HEK293 (cell line): ENCODE data around the gene PPP1R11.

Source experiments
- OVOL3 ChIP-seq: fragments of 450-650 bp; formaldehyde crosslinking; IDR thresholded peaks from 2 replicates; pipeline ENCODE4 v1.5.1; 2016; ENCODE audit warnings: missing biosample characterization, missing genetic modification characterization
- PRDM1 ChIP-seq: fragments of 450-650 bp; formaldehyde crosslinking; IDR thresholded peaks from 2 replicates; pipeline ENCODE4; 2016; ENCODE audit warnings: missing biosample characterization, missing genetic modification characterization
- SP2 ChIP-seq: fragments of 450-650 bp; formaldehyde crosslinking; IDR thresholded peaks from 2 replicates; pipeline ENCODE4 v1.5.1; 2016; ENCODE audit warnings: missing biosample characterization, missing genetic modification characterization
- ZBTB49 ChIP-seq: fragments of 450-650 bp; formaldehyde crosslinking; IDR thresholded peaks from 2 replicates; pipeline ENCODE4 v1.5.1; 2016; ENCODE audit warnings: missing biosample characterization, missing genetic modification characterization, low read depth
- ZBTB8A ChIP-seq: fragments of 450-650 bp; formaldehyde crosslinking; IDR thresholded peaks from 2 replicates; pipeline ENCODE4 v1.5.1; 2016; ENCODE audit warnings: missing biosample characterization, missing genetic modification characterization
- ZNF133 ChIP-seq: fragments of 450-650 bp; formaldehyde crosslinking; IDR thresholded peaks from 2 replicates; pipeline ENCODE4 v1.5.1; 2016; ENCODE audit warnings: missing biosample characterization, missing genetic modification characterization
- ZNF404 ChIP-seq: fragments of 450-650 bp; formaldehyde crosslinking; IDR thresholded peaks from 2 replicates; pipeline ENCODE4 v1.5.1; 2017; ENCODE audit warnings: missing biosample characterization, missing genetic modification characterization
- ZNF449 ChIP-seq: fragments of 450-650 bp; formaldehyde crosslinking; IDR thresholded peaks from 2 replicates; pipeline ENCODE4 v1.5.1; 2017; ENCODE audit warnings: missing biosample characterization, mild to moderate bottlenecking, missing genetic modification characterization, moderate library complexity
- ZNF544 ChIP-seq: fragments of 450-650 bp; formaldehyde crosslinking; IDR thresholded peaks from 2 replicates; pipeline ENCODE4 v1.5.0; 2017; ENCODE audit warnings: missing biosample characterization, missing genetic modification characterization
- ZNF791 ChIP-seq: fragments of 450-650 bp; formaldehyde crosslinking; IDR thresholded peaks from 2 replicates; pipeline ENCODE4 v1.5.1; 2016; ENCODE audit warnings: missing biosample characterization, missing genetic modification characterization
- TF ChIP-seq, protein P1 (sequence below): fragments of 450-650 bp; formaldehyde crosslinking; IDR thresholded peaks from 2 replicates; pipeline ENCODE4 v1.5.1; 2016; ENCODE audit warnings: missing biosample characterization, missing genetic modification characterization
- TF ChIP-seq, protein P2 (sequence below): fragments of 450-650 bp; formaldehyde crosslinking; conservative IDR thresholded peaks from 2 replicates; pipeline ENCODE4 v1.5.1; 2016; ENCODE audit warnings: low read depth, missing biosample characterization, missing genetic modification characterization
- TF ChIP-seq, protein P3 (sequence below): fragments of 450-650 bp; formaldehyde crosslinking; IDR thresholded peaks from 2 replicates; pipeline ENCODE4 v1.5.1; 2016; ENCODE audit warnings: missing biosample characterization, missing genetic modification characterization

DNA sequence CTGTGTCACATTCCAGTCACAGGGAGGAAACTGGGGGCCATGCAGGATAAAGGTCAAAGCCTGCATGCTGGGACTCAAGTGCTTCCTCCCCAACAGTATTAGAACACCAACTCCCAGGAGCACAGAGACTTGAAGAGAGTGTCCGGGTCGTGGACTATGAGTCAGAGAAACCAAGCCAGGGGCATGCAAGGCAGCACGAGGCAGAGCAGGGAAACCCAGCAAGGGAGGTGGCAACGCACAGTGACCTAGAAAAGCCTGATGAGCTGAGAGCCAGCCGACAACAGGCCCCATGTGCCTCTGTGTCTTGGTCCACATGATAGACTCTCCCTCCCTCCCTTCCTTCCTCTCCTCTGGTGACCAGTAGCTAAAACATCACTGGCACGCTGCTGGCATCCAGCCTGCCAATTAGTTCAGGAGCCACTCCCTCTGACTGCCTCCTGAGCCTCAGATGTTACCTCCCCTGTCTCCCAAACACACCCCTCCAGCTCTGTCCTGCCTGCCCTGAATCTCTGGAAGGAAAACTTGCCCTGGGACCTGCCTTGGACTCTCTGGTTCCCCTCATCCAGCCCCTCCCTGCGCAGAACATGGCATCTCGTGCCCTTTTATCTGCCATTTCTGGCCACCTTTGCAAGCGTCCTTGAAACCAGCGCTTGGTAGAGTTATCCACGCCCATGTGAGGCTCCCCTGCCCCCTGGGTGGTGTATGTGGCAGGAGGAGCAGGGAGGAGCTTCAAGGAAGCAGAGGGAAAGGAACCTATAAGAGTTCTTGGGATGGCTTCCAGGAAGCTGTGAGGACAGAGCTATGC, 24.8 kb downstream of the PPP1R11 start:
- TF ChIP-seq, protein P1, sequence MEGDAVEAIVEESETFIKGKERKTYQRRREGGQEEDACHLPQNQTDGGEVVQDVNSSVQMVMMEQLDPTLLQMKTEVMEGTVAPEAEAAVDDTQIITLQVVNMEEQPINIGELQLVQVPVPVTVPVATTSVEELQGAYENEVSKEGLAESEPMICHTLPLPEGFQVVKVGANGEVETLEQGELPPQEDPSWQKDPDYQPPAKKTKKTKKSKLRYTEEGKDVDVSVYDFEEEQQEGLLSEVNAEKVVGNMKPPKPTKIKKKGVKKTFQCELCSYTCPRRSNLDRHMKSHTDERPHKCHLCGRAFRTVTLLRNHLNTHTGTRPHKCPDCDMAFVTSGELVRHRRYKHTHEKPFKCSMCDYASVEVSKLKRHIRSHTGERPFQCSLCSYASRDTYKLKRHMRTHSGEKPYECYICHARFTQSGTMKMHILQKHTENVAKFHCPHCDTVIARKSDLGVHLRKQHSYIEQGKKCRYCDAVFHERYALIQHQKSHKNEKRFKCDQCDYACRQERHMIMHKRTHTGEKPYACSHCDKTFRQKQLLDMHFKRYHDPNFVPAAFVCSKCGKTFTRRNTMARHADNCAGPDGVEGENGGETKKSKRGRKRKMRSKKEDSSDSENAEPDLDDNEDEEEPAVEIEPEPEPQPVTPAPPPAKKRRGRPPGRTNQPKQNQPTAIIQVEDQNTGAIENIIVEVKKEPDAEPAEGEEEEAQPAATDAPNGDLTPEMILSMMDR (tag by site-specific recombination), result no peak
- TF ChIP-seq ZBTB49 (tag by site-specific recombination), result no peak
- TF ChIP-seq ZNF133 (tag by site-specific recombination), result no peak
- TF ChIP-seq OVOL3, result no peak
- TF ChIP-seq ZNF544 (tag by site-specific recombination), result no peak
- TF ChIP-seq SP2 (tag by site-specific recombination), result no peak
- TF ChIP-seq PRDM1 (tag by site-specific recombination), result no peak
- no peak for TF ChIP-seq ZNF449 (tag by site-specific recombination)
- no peak for TF ChIP-seq ZNF791 (tag by site-specific recombination)
- no peak for TF ChIP-seq ZNF404 (tag by site-specific recombination)
- TF ChIP-seq, protein P2, sequence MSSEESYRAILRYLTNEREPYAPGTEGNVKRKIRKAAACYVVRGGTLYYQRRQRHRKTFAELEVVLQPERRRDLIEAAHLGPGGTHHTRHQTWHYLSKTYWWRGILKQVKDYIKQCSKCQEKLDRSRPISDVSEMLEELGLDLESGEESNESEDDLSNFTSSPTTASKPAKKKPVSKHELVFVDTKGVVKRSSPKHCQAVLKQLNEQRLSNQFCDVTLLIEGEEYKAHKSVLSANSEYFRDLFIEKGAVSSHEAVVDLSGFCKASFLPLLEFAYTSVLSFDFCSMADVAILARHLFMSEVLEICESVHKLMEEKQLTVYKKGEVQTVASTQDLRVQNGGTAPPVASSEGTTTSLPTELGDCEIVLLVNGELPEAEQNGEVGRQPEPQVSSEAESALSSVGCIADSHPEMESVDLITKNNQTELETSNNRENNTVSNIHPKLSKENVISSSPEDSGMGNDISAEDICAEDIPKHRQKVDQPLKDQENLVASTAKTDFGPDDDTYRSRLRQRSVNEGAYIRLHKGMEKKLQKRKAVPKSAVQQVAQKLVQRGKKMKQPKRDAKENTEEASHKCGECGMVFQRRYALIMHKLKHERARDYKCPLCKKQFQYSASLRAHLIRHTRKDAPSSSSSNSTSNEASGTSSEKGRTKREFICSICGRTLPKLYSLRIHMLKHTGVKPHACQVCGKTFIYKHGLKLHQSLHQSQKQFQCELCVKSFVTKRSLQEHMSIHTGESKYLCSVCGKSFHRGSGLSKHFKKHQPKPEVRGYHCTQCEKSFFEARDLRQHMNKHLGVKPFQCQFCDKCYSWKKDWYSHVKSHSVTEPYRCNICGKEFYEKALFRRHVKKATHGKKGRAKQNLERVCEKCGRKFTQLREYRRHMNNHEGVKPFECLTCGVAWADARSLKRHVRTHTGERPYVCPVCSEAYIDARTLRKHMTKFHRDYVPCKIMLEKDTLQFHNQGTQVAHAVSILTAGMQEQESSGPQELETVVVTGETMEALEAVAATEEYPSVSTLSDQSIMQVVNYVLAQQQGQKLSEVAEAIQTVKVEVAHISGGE (tag by site-specific recombination), result no peak
- TF ChIP-seq, protein P3, sequence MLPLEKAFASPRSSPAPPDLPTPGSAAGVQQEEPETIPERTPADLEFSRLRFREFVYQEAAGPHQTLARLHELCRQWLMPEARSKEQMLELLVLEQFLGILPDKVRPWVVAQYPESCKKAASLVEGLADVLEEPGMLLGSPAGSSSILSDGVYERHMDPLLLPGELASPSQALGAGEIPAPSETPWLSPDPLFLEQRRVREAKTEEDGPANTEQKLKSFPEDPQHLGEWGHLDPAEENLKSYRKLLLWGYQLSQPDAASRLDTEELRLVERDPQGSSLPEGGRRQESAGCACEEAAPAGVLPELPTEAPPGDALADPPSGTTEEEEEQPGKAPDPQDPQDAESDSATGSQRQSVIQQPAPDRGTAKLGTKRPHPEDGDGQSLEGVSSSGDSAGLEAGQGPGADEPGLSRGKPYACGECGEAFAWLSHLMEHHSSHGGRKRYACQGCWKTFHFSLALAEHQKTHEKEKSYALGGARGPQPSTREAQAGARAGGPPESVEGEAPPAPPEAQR, result no peak
- no peak for TF ChIP-seq ZBTB8A
